Neural progenitor cell (in vitro differentiated cells): ENCODE data around the gene RNMT. TPM values are rescaled to one million over a fixed set of nuclear protein-coding genes. Genes with fewer than 3 reads are reported as not detected.

ENCODE experiments used
- DNase-seq: peaks from one replicate; pipeline ENCODE4 v3.0.0-alpha.2; 2016; ENCODE audit warnings: low spot score
- H2AFZ ChIP-seq: fragments of 200-600 bp; sonication (generic); replicated peaks from 2 replicates; pipeline ENCODE4 v1.6.1; 2016; ENCODE audit warnings: antibody characterized with exemption
- H3F3A ChIP-seq: fragments of 200-600 bp; sonication (generic); 2 replicates; pipeline ENCODE4 v1.6.1; 2016; ENCODE audit warnings: antibody characterized with exemption, low read depth
- H3K27ac ChIP-seq: fragments of 200-600 bp; sonication (generic); 2 replicates; pipeline ENCODE4 v1.5.1; 2016; ENCODE audit warnings: mild to moderate bottlenecking
- H3K27me3 ChIP-seq: fragments of 200-600 bp; sonication (generic); 2 replicates; pipeline ENCODE4 v1.6.1; 2016; ENCODE audit warnings: mild to moderate bottlenecking, moderate library complexity
- H3K36me3 ChIP-seq: fragments of 200-600 bp; sonication (generic); 2 replicates; pipeline ENCODE4 v1.5.1; 2016
- H3K4me1 ChIP-seq: fragments of 200-600 bp; sonication (generic); 2 replicates; pipeline ENCODE4 v1.6.1; 2016; ENCODE audit warnings: mixed run types
- H3K4me2 ChIP-seq: fragments of 200-600 bp; sonication (generic); 2 replicates; pipeline ENCODE4 v1.6.1; 2016
- H3K4me3 ChIP-seq: fragments of 200-600 bp; sonication (generic); 2 replicates; pipeline ENCODE4 v1.5.1; 2016
- H3K79me2 ChIP-seq: fragments of 200-600 bp; sonication (generic); 2 replicates; pipeline ENCODE4 v1.6.1; 2016; ENCODE audit warnings: low read depth
- H3K9ac ChIP-seq: fragments of 200-600 bp; sonication (generic); 2 replicates; pipeline ENCODE4 v1.6.1; 2016
- H3K9me3 ChIP-seq: fragments of 200-600 bp; sonication (generic); 2 replicates; pipeline ENCODE4 v1.5.1; 2016; ENCODE audit warnings: low read depth
- H4K20me1 ChIP-seq: fragments of 200-600 bp; sonication (generic); 2 replicates; pipeline ENCODE4 v1.6.1; 2016; ENCODE audit warnings: low read depth
- H3K27ac Mint-ChIP-seq: 3 replicates; pipeline ENCODE4 v1.8.0; 2021; ENCODE audit warnings: mixed read lengths
- H3K27me3 Mint-ChIP-seq: 2 replicates; pipeline ENCODE4 v1.8.0; 2022; ENCODE audit warnings: low read depth, mild to moderate bottlenecking, inconsistent platforms, moderate library complexity, mixed read lengths; ENCODE audit not compliant: insufficient read depth
- H3K36me3 Mint-ChIP-seq: 3 replicates; pipeline ENCODE4 v1.8.0; 2021; ENCODE audit warnings: mixed read lengths
- H3K4me1 Mint-ChIP-seq: 3 replicates; pipeline ENCODE4 v1.8.0; 2021; ENCODE audit warnings: mixed read lengths
- H3K4me3 Mint-ChIP-seq: 3 replicates; pipeline ENCODE4 v1.8.0; 2021; ENCODE audit warnings: mild to moderate bottlenecking, moderate library complexity, mixed read lengths
- H3K9me3 Mint-ChIP-seq: 3 replicates; pipeline ENCODE4 v1.8.0; 2020; ENCODE audit warnings: mixed read lengths
- EZH2 ChIP-seq: fragments of 200-600 bp; sonication (generic); IDR thresholded peaks from 2 replicates; pipeline ENCODE4 v1.6.1; 2017; ENCODE audit warnings: antibody characterized with exemption, mild to moderate bottlenecking, moderate library complexity
- EZH2phosphoT487 ChIP-seq: fragments of 200-600 bp; sonication (generic); IDR thresholded peaks from 2 replicates; pipeline ENCODE4 v1.6.1; 2017; ENCODE audit warnings: antibody characterized with exemption
- total RNA-seq: library from RNA; depleted of rRNA; stranded (reverse); fragments of >200 nt; gene quantifications from 2 replicates; pipeline ENCODE4 v1.2.3, GENCODE V29; 2015; ENCODE audit warnings: low replicate concordance
- TF ChIP-seq, protein P1 (sequence below): fragments of 200-600 bp; sonication (generic); IDR thresholded peaks from 2 replicates; pipeline ENCODE4 v1.5.1; 2017; ENCODE audit warnings: antibody characterized with exemption, mild to moderate bottlenecking

Gene RNMT
- total RNA-seq, 1 donor from 2014 or later, result 70.4 TPM

DNA sequence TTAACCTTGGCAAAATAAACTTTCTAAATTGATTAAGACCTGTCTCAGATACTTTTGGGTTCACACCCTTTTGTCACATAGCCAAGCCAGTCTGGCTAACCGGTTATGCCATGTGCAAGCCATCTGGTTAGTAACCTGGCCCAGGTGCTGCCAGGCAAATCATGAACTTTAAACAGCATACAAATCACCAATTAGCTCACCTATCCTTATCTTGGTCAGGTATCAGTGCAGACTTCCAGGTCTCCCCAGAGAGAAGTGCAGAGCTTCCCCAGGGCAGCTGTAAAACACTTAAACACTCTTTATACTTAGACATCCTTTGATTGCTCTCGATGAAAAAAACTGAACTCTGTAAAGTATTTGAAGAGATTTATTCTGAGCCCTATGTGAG lies 82.6 kb downstream of the RNMT start:
- Histone ChIP-seq H2AFZ (no peak overlapping the region), H3K36me3 (no peaks in the 10 kb centered on the region), H4K20me1 (no peaks in the 10 kb centered on the region), H3F3A (peaks cover 4% of the 10 kb centered on the region), H3K4me3 (no peak overlapping the region), H3K27me3 (no peaks in the 10 kb centered on the region), H3K79me2 (no peaks in the 10 kb centered on the region), H3K27ac (no peak overlapping the region), H3K4me2 (peak overlapping the region; percentile 40), H3K9ac (no peak overlapping the region), H3K9me3 (no peaks in the 10 kb centered on the region), H3K4me1 (peaks cover 21% of the 10 kb centered on the region)
- no peak for DNase-seq
- peaks cover 3% of the 10 kb centered on the region for H3K4me1 Mint-ChIP-seq
- TF ChIP-seq, protein P1, sequence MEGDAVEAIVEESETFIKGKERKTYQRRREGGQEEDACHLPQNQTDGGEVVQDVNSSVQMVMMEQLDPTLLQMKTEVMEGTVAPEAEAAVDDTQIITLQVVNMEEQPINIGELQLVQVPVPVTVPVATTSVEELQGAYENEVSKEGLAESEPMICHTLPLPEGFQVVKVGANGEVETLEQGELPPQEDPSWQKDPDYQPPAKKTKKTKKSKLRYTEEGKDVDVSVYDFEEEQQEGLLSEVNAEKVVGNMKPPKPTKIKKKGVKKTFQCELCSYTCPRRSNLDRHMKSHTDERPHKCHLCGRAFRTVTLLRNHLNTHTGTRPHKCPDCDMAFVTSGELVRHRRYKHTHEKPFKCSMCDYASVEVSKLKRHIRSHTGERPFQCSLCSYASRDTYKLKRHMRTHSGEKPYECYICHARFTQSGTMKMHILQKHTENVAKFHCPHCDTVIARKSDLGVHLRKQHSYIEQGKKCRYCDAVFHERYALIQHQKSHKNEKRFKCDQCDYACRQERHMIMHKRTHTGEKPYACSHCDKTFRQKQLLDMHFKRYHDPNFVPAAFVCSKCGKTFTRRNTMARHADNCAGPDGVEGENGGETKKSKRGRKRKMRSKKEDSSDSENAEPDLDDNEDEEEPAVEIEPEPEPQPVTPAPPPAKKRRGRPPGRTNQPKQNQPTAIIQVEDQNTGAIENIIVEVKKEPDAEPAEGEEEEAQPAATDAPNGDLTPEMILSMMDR, result no peak
- no peak for TF ChIP-seq EZH2
- TF ChIP-seq EZH2phosphoT487, result no peak
- no peak overlapping the region for H3K4me3 Mint-ChIP-seq
- H3K27me3 Mint-ChIP-seq, result peaks cover 5% of the 10 kb centered on the region
- H3K27ac Mint-ChIP-seq, result no peak overlapping the region
- no peaks in the 10 kb centered on the region for H3K36me3 Mint-ChIP-seq
- no peaks in the 10 kb centered on the region for H3K9me3 Mint-ChIP-seq

DNA sequence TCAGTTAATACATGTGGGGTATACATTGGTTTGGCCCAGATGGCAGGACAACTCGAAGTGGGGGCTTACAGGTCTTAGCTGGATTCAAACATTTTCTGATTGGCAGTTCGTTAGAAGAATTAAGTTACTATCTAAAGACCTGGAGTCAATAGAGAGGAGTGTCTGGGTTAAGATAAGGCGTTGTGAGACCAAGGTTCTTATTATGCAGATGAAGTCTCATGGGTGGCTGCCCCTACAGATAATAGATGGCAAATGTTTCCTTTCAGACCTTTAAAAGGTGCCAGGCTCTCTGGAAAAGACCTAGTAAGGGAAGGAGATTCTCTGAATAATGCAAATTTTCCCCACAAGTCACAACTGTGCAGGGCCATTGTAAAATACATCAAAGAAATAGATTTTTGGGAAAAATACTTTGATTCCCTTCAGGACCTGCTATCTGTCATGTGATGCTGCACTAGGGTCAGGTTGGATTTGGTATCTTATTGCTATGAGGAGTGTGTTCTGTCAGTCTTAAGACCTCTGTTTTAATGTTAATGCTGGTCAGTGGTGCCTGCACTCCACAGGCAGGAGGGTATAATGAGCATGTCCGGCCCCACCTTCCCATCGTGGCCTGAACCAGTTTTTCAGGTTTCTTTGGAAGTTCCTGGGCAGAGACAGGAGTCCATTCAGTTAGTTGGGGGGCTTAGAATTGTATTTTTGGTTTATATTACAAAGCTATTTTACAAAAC lies 83.2 kb downstream of the RNMT start:
- Histone ChIP-seq H3K27me3 (no peaks in the 10 kb centered on the region), H3K9ac (no peak overlapping the region), H3K27ac (no peak overlapping the region), H3K4me3 (no peak overlapping the region), H4K20me1 (no peaks in the 10 kb centered on the region), H3K4me1 (peaks cover 21% of the 10 kb centered on the region), H3K4me2 (peak overlapping the region; percentile 40), H3K9me3 (no peaks in the 10 kb centered on the region), H3K36me3 (no peaks in the 10 kb centered on the region), H3K79me2 (no peaks in the 10 kb centered on the region), H3F3A (peaks cover 4% of the 10 kb centered on the region), H2AFZ (no peak overlapping the region)
- Mint-ChIP-seq H3K27me3 (peaks cover 5% of the 10 kb centered on the region), H3K4me3 (no peak overlapping the region), H3K36me3 (no peaks in the 10 kb centered on the region), H3K9me3 (no peaks in the 10 kb centered on the region), H3K4me1 (peaks cover 3% of the 10 kb centered on the region), H3K27ac (no peak overlapping the region)
- TF ChIP-seq, protein P1, result no peak
- TF ChIP-seq EZH2phosphoT487 (no peak), EZH2 (no peak)
- no peak for DNase-seq

GRCh38 chr18:13810950-13811485 lies 84.5 kb downstream of the RNMT start:
- H3F3A ChIP-seq, result peaks cover 4% of the 10 kb centered on the region
- no peaks in the 10 kb centered on the region for H3K79me2 ChIP-seq
- H3K27me3 Mint-ChIP-seq, result peaks cover 3% of the 10 kb centered on the region
- H3K9ac ChIP-seq, result no peak overlapping the region
- H4K20me1 ChIP-seq, result no peaks in the 10 kb centered on the region
- no peaks in the 10 kb centered on the region for H3K9me3 ChIP-seq
- no peak overlapping the region for H3K27ac ChIP-seq
- H3K4me3 Mint-ChIP-seq, result no peak overlapping the region
- H3K27ac Mint-ChIP-seq, result no peak overlapping the region
- H3K4me2 ChIP-seq, result no peak overlapping the region
- DNase-seq, result no peak
- H3K36me3 Mint-ChIP-seq, result no peaks in the 10 kb centered on the region
- peaks cover 3% of the 10 kb centered on the region for H3K4me1 Mint-ChIP-seq
- H3K9me3 Mint-ChIP-seq, result no peaks in the 10 kb centered on the region
- H3K27me3 ChIP-seq, result no peaks in the 10 kb centered on the region
- TF ChIP-seq, protein P1, result no peak
- TF ChIP-seq EZH2 (no peak), EZH2phosphoT487 (no peak)
- H3K4me3 ChIP-seq, result no peak overlapping the region
- no peaks in the 10 kb centered on the region for H3K36me3 ChIP-seq
- H2AFZ ChIP-seq, result no peak overlapping the region
- peaks cover 21% of the 10 kb centered on the region for H3K4me1 ChIP-seq
